Mesendoderm (in vitro differentiated cells): Measurements from ENCODE around the gene SMYD3.

ENCODE experiments used
- DNase-seq: peaks from one replicate; pipeline ENCODE4 v3.0.0; 2013
- H2AK5ac ChIP-seq: 2 replicates; pipeline ENCODE4 v1.6.1; 2013; ENCODE audit warnings: low read length, inconsistent platforms
- H2BK120ac ChIP-seq: 2 replicates; pipeline ENCODE4 v1.6.1; 2013; ENCODE audit warnings: low read depth, mild to moderate bottlenecking, low read length, moderate library complexity, mixed read lengths
- H2BK15ac ChIP-seq: replicated peaks from 2 replicates; pipeline ENCODE4 v1.6.1; 2013; ENCODE audit warnings: low read depth, mild to moderate bottlenecking, moderate library complexity
- H2BK5ac ChIP-seq: 2 replicates; pipeline ENCODE4 v1.6.1; 2013; ENCODE audit warnings: low read length, inconsistent platforms
- H3K18ac ChIP-seq: 2 replicates; pipeline ENCODE4 v1.6.1; 2013; ENCODE audit warnings: mild to moderate bottlenecking, low read length, mixed read lengths
- H3K23ac ChIP-seq: one replicate; pipeline ENCODE4 v1.6.1; 2013; ENCODE audit warnings: low read length
- H3K27ac ChIP-seq: 2 replicates; pipeline ENCODE4 v1.5.1; 2013; ENCODE audit warnings: low read depth, mild to moderate bottlenecking, inconsistent platforms, low read length, moderate library complexity
- H3K27me3 ChIP-seq: 2 replicates; pipeline ENCODE4 v1.6.1; 2013; ENCODE audit warnings: low read length, control low read depth, mild to moderate bottlenecking, inconsistent platforms; ENCODE audit not compliant: insufficient read depth, poor library complexity
- H3K36me3 ChIP-seq: 2 replicates; pipeline ENCODE4 v1.6.1; 2013; ENCODE audit warnings: low read length, inconsistent platforms; ENCODE audit not compliant: control insufficient read depth, insufficient read depth
- H3K4ac ChIP-seq: one replicate; pipeline ENCODE4 v1.6.1; 2013; ENCODE audit warnings: low read depth, mild to moderate bottlenecking, low read length, moderate library complexity
- H3K4me1 ChIP-seq: 2 replicates; pipeline ENCODE4 v1.6.1; 2013; ENCODE audit warnings: low read depth, low read length, inconsistent platforms; ENCODE audit not compliant: control insufficient read depth
- H3K4me2 ChIP-seq: 2 replicates; pipeline ENCODE4 v1.6.1; 2013; ENCODE audit warnings: low read length
- H3K4me3 ChIP-seq: 2 replicates; pipeline ENCODE4 v1.5.1; 2013; ENCODE audit warnings: mild to moderate bottlenecking, low read length
- H3K56ac ChIP-seq: one replicate; pipeline ENCODE4 v1.6.1; 2013; ENCODE audit warnings: low read length
- H3K79me1 ChIP-seq: 2 replicates; pipeline ENCODE4 v1.6.1; 2013; ENCODE audit warnings: low read length, inconsistent platforms
- H3K79me2 ChIP-seq: 2 replicates; pipeline ENCODE4 v1.6.1; 2013; ENCODE audit warnings: mild to moderate bottlenecking, low read length; ENCODE audit not compliant: control insufficient read depth, insufficient read depth
- H3K9ac ChIP-seq: 2 replicates; pipeline ENCODE4 v1.6.1; 2013; ENCODE audit warnings: low read length, inconsistent platforms
- H4K5ac ChIP-seq: one replicate; pipeline ENCODE4 v1.6.1; 2013; ENCODE audit warnings: low read length
- H4K8ac ChIP-seq: one replicate; pipeline ENCODE4 v1.6.1; 2013; ENCODE audit warnings: low read depth, mild to moderate bottlenecking, control low read depth, low read length, moderate library complexity
- WGBS: extraction: QIAGEN DNeasy Blood & Tissue Kit; methylation state at CpG from one replicate; pipeline ENCODE4 v1.1.7; 2013; ENCODE audit warnings: low lambda C conversion rate, missing lambda C conversion rate; ENCODE audit not compliant: insufficient coverage; ENCODE audit errors: extremely low coverage; 5-methylcytosine and 5-hydroxymethylcytosine counted together

SMYD3 gene

GRCh38 chr1:246526380-246526779, 19.3 kb upstream of the SMYD3 start:
- Histone ChIP-seq H2AK5ac (no peak overlapping the region), H2BK15ac (no peak overlapping the region), H3K36me3 (no peaks in the 10 kb centered on the region), H3K18ac (no peak overlapping the region), H4K5ac (no peak overlapping the region), H2BK5ac (no peak overlapping the region), H3K27me3 (no peaks in the 10 kb centered on the region), H3K4me3 (no peak overlapping the region), H3K79me2 (no peaks in the 10 kb centered on the region), H3K4me1 (no peaks in the 10 kb centered on the region), H2BK120ac (no peak overlapping the region), H3K9ac (no peak overlapping the region), H3K23ac (no peak overlapping the region), H3K79me1 (no peaks in the 10 kb centered on the region), H3K4me2 (no peak overlapping the region), H4K8ac (no peak overlapping the region), H3K56ac (no peak overlapping the region), H3K4ac (no peak overlapping the region), H3K27ac (no peak overlapping the region)
- no peak for DNase-seq
- no CpG with 5 or more reads among the region's 4 CpGs for WGBS

- Histone ChIP-seq H4K5ac (no peak overlapping the region), H3K9ac (no peak overlapping the region), H3K56ac (no peak overlapping the region), H2AK5ac (no peak overlapping the region), H2BK15ac (no peak overlapping the region), H3K27me3 (no peaks in the 10 kb centered on the region), H3K4me1 (no peaks in the 10 kb centered on the region), H3K18ac (no peak overlapping the region), H4K8ac (no peak overlapping the region), H3K23ac (no peak overlapping the region), H2BK120ac (no peak overlapping the region), H3K36me3 (no peaks in the 10 kb centered on the region), H3K4ac (no peak overlapping the region), H2BK5ac (no peak overlapping the region), H3K79me1 (no peaks in the 10 kb centered on the region), H3K79me2 (no peaks in the 10 kb centered on the region), H3K4me2 (no peak overlapping the region), H3K27ac (no peak overlapping the region), H3K4me3 (no peak overlapping the region)
- WGBS = no CpG with 5 or more reads among the region's 1 CpG
- no peak for DNase-seq
Observed at GRCh38 chr1:246519514-246519913, 12.4 kb upstream of the SMYD3 start.

GRCh38 chr1:246518456-246519205, 11.6 kb upstream of the SMYD3 start:
- Histone ChIP-seq H3K18ac (no peak overlapping the region), H2BK120ac (no peak overlapping the region), H3K9ac (no peak overlapping the region), H2BK5ac (no peak overlapping the region), H3K27ac (no peak overlapping the region), H3K56ac (no peak overlapping the region), H2AK5ac (no peak overlapping the region), H3K27me3 (no peaks in the 10 kb centered on the region), H3K4ac (no peak overlapping the region), H3K4me2 (no peak overlapping the region), H3K79me2 (no peaks in the 10 kb centered on the region), H3K36me3 (no peaks in the 10 kb centered on the region), H3K79me1 (no peaks in the 10 kb centered on the region), H3K4me1 (no peaks in the 10 kb centered on the region), H4K5ac (no peak overlapping the region), H3K4me3 (no peak overlapping the region), H4K8ac (no peak overlapping the region), H2BK15ac (no peak overlapping the region), H3K23ac (no peak overlapping the region)
- DNase-seq = no peak
- no CpG with 5 or more reads among the region's 17 CpGs for WGBS

GRCh38 chr1:246517391-246517790, 10.3 kb upstream of the SMYD3 start:
- H2AK5ac ChIP-seq = no peak overlapping the region
- H2BK120ac ChIP-seq = no peak overlapping the region
- H3K79me2 ChIP-seq = no peaks in the 10 kb centered on the region
- no CpG with 5 or more reads among the region's 7 CpGs for WGBS
- no peak overlapping the region for H3K56ac ChIP-seq
- H3K4me2 ChIP-seq = no peak overlapping the region
- H3K18ac ChIP-seq = no peak overlapping the region
- no peak overlapping the region for H4K5ac ChIP-seq
- H3K27me3 ChIP-seq = no peaks in the 10 kb centered on the region
- no peak overlapping the region for H3K4ac ChIP-seq
- H3K27ac ChIP-seq = no peak overlapping the region
- no peak overlapping the region for H3K23ac ChIP-seq
- no peak overlapping the region for H4K8ac ChIP-seq
- H3K36me3 ChIP-seq = no peaks in the 10 kb centered on the region
- H2BK5ac ChIP-seq = no peak overlapping the region
- no peaks in the 10 kb centered on the region for H3K4me1 ChIP-seq
- no peaks in the 10 kb centered on the region for H3K79me1 ChIP-seq
- no peak overlapping the region for H3K9ac ChIP-seq
- no peak overlapping the region for H3K4me3 ChIP-seq
- no peak for DNase-seq
- no peak overlapping the region for H2BK15ac ChIP-seq

- WGBS = no CpG with 5 or more reads among the region's 10 CpGs
- H3K36me3 ChIP-seq = no peaks in the 10 kb centered on the region
Observed at GRCh38 chr1:246516126-246516525, 9.0 kb upstream of the SMYD3 start.

More at GRCh38 chr1:246516126-246516525, 9.0 kb upstream of the SMYD3 start:
- H3K4me1 ChIP-seq = no peaks in the 10 kb centered on the region
- no peak overlapping the region for H3K27ac ChIP-seq
- no peak overlapping the region for H3K4me2 ChIP-seq
- no peak for DNase-seq
- no peak overlapping the region for H4K5ac ChIP-seq
- H2BK120ac ChIP-seq = no peak overlapping the region
- H2BK15ac ChIP-seq = no peak overlapping the region
- no peak overlapping the region for H3K56ac ChIP-seq
- H3K79me1 ChIP-seq = no peaks in the 10 kb centered on the region
- no peak overlapping the region for H2BK5ac ChIP-seq
- no peaks in the 10 kb centered on the region for H3K79me2 ChIP-seq
- no peak overlapping the region for H3K9ac ChIP-seq
- no peak overlapping the region for H3K23ac ChIP-seq
- no peak overlapping the region for H3K4ac ChIP-seq
- H2AK5ac ChIP-seq = no peak overlapping the region
- no peak overlapping the region for H3K4me3 ChIP-seq
- H3K18ac ChIP-seq = no peak overlapping the region
- no peak overlapping the region for H4K8ac ChIP-seq
- no peaks in the 10 kb centered on the region for H3K27me3 ChIP-seq
